Endometrial microvascular endothelial cells (primary cell): ENCODE data around the gene HSF2. TPM values are rescaled to one million over a fixed set of nuclear protein-coding genes. Genes with fewer than 3 reads are reported as not detected.

Source experiments
- in situ Hi-C: cut with HindIII; loops from 2 replicates; pipeline ENCODE4 v1.10.0; 2017; ENCODE audit warnings: low sequenced_read_pairs, low pct_unique_long_range_greater_than_20kb; ENCODE audit errors: inconsistent ontology term
- total RNA-seq: library from RNA; depleted of rRNA; stranded (reverse); fragments of >200 nt; gene quantifications from one replicate; pipeline ENCODE4 v1.2.3, GENCODE V29; 2015; ENCODE audit errors: inconsistent ontology term

Gene HSF2, protein sequence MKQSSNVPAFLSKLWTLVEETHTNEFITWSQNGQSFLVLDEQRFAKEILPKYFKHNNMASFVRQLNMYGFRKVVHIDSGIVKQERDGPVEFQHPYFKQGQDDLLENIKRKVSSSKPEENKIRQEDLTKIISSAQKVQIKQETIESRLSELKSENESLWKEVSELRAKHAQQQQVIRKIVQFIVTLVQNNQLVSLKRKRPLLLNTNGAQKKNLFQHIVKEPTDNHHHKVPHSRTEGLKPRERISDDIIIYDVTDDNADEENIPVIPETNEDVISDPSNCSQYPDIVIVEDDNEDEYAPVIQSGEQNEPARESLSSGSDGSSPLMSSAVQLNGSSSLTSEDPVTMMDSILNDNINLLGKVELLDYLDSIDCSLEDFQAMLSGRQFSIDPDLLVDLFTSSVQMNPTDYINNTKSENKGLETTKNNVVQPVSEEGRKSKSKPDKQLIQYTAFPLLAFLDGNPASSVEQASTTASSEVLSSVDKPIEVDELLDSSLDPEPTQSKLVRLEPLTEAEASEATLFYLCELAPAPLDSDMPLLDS
- 23.6 TPM for total RNA-seq

DNA sequence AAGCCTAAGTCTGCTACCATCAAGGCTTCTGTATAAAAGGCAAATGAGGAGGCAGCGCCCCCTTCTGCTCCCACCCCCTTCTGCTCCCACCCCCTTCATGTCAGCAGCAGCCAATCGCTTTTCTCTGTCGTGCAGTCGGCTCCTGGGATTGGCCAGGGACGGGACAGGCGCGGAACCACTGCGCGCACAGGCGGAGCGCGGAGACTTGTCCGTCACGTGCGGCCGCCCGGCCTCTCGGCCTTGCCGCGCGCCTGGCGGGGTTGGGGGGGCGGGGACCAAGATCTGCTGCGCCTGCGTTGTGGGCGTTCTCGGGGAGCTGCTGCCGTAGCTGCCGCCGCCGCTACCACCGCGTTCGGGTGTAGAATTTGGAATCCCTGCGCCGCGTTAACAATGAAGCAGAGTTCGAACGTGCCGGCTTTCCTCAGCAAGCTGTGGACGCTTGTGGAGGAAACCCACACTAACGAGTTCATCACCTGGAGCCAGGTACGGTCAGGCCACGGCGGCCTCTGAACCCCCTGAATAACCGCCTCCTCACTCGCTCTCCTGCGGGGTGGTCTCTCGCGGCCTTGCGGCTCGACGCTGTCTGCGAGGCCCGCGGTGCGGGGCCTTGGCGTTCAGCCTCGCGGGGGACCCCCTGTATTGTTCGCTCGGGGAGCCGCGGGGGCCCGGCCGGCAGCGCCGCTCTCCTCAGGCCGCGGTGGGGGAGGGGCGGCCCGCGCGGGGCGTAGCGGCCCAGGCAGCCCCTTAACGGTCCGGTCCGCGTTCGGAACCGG is at the start of gene HSF2:
HSF2 (plus strand) TSS at position 305 of the 773 bp plus-strand sequence; CDS start at position 391, 86 bp downstream.
- in situ Hi-C loops: no loop called here

DNA sequence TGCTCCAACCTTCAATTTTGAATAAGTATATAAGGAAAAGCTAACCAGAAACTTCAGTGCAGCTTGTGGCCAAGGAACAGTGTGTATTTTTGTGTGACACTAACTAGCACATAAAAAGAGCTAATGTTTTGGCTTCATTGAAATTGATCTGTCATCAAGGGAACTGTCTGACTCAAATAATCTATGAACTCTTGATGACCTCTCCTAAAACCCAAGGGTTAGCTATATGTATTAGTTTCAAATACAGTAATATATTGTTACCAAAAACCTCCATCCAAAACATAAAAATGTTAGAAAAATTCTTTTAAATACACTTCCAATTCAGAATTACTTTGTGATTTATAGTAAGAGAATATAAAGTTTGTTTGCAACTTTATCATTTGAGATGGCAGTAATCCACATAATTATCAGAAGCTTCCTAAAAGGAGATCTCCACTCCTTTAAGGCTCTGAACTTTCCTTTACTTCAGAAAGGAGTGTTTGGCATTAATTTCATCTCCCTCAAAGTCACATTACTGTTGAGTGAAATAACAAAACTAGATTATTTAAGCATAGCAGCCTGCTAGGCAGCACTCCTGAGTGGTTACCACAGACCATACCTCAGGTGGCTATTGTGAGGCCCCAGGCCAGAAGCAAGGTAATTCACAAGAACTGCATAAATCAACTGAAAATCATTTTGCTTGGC is 46.3 kb upstream of the HSF2 start:
- in situ Hi-C loops: no loop called here

DNA sequence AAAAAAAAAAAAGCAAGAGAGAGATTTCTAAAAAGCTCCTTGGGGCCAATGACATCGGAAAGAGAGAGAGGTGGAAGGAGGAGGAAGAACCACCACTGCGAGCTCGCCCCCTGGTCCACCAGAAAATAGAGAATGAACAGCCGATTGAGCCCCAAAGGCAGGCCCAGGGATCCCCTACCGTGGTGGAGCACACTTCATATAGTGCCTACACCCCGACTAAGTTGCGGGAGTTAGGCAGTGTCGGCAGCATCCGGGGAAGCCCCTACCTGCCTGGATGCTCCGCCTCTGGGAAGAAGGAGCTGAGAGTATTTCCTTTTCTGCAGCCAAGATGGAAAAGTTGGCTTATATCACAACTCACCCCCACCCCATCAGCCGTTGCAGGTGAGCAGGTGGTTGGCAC is 38.6 kb upstream of the HSF2 start:
- in situ Hi-C loops: no loop called here

DNA sequence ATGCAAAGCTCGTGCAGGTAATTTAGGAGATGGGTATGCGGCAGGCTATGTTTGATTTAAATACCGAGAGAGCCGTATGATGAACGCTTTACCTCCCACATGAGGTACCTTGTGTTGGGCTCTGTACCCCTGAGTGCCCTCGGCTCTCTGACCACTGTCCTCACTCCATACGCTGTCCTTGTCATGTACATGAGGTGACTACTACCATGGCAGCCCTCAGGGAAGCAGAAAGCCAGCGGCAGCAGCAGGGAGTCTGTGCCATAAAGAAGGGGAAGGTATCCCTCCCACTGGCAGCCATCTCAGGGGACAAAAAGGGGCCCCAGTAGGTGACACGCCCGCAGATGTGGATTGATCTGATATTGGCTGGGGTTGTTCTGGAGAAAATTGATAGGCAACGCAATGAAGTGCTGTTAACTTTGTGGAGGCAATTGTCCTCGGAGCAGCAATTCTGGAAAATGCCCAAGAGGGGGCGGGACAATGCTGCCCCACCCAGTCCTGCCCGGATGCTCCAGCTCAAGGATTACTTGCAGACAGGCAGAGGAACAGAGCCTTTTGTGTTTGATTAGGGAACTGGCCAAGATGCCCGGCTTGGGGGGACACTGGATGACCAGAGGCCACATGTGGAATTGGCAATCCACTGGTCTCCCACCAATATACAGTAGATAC is 38.0 kb upstream of the HSF2 start:
- in situ Hi-C loops: no loop called here

DNA sequence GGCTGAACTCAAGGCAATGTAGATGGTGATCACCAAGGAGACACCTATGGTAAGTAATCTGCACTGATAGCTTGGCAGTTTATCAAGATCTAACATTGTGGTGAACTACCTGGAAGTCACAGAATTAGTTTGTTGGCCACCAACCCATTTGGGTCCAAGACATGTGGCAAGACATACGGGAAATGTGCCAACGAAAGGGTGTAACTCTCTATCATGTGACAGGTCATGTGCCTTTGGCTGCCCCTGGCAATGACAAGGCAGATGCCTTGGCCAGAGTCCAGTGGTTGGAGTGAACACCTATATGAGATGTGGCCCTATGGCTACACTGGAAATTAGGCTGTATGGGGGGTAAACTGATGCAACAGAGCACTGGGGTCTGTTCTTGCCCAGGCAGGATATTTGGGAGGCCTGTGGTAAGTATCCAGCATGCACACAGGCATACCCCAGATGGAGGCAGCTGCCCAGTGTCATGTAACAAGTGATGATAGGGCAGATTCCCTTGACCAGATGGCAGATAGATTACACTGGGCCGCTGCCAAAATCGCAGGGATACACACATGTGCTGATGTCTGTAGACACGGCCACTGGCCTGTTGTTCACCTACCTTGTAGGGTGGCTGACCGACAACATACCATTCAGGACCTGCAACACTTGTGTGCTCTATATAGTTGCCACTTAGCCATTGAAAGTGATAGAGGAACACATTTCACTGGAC is 35.5 kb upstream of the HSF2 start:
- in situ Hi-C loops: no loop called here

DNA sequence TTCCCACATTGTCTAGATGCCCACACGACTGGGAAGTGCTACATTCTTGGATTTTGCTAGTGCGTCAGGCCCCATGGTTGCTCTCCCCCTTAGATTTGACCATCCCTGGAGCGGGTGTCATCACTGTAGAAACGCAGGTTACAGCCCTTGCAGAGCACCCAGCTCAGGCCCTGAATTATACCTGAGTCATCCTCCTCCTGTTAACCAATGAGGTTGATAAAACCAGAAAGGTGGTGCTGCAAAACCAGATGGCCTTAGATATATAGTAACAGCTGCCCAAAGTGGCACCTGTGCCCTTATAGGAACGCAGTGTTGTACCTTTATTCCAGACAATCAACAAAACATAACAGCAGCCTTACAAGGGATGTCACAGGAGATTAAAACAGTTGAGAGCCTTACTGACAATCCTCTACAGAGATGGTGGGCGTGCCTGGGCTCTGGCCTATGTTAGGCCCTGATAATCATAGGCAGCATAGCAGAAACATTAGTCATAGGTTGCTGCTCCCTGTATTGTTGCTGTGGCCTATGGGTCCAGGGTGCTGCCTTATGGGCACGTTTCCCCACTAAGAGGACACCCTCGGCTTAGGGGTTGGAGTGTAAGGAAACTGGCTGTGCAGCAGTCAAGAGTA is 33.6 kb upstream of the HSF2 start:
- in situ Hi-C loops: no loop called here

DNA sequence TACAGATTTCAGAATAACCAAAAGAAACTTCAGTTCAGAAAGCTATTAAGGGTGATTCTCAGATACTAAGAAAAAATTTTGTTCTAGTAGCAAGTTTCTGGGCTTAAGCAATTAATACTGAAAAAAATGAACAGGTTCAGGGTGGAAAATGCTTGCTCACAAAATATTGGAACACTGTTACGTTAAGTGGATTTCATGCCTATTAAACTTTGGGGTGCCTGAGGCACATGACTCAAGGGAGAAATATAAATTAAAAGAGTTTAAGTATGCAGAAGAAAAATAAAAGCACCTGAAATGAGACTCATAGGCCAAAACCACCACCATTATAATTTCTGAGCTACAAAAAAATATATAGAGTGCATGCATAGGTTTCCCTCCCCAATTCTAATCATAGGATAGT is 32.3 kb upstream of the HSF2 start:
- in situ Hi-C loops: no loop called here

DNA sequence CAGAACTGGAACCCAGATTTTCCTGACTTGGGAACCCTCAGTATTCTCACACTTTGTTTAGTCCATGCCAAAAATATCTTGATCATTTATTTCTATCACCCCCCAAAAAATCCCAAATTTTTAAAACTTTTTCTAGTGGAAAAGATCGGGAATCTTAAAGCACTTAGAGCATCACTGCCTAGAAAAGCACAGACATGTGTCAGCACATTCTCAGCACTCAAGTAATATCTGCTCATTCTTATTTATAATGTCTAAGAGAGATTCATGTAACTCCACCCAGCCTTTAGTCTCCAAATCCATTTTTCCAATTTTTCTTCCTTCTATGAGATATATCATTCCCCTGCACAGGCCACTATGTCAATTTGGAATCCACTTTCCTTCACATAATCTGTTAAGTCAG is 29.9 kb upstream of the HSF2 start:
- in situ Hi-C loops: no loop called here

DNA sequence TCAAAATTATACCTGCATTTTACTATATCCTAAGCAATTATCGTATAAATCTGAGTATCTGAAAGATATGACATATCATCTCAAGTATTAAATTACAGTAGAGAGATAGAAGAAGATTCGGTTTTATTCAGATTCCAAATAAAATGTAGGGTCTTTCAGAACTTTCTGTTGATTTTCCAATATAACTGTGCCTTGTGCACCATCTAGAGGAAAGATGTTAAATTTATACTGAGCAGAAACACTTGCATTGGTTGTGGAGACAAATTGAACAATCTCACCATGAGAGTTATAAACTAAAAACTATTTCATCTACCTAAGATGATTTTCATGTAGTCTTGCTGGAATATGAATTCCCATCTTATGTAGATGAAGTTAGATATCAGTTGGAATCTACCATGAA is 26.8 kb upstream of the HSF2 start:
- in situ Hi-C loops: no loop called here

DNA sequence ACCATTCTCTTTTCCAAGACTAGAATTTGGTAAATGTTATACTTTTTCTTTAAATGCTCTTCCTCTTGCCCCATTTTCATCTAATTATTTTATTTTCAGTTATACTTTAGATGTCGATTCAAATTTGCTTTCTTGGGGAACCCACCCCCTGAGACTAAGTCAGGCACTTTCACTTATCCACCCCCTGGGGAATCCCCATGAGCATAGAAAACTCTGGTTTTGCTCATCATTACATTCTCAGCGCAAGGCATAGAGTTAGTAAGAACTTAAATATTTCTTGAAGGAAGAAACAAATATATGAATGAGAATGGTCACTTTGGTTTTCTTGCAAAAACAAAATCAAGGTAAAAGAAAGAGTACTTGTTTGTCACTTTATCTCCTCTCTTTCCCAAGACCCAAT is 25.1 kb upstream of the HSF2 start:
- in situ Hi-C loops: no loop called here

DNA sequence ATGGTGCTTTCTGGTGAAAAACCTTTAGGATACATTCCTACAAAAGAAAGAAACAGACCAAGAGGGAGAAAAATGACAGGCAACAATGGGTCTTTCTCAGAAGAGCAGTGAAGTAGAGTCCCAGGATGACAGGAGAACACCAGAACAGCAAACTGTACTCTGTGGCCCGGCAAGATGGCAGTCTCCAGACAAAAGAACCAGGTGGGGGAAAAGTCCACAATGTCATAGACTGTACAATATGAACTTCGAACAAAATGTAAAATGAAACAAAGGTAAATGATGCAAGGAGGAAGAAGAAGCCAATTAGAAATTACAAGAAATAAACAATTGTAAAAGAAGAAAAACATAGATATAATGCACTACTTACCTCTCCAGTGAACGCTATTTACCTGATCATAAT is 23.2 kb upstream of the HSF2 start:
- in situ Hi-C loops: no loop called here

DNA sequence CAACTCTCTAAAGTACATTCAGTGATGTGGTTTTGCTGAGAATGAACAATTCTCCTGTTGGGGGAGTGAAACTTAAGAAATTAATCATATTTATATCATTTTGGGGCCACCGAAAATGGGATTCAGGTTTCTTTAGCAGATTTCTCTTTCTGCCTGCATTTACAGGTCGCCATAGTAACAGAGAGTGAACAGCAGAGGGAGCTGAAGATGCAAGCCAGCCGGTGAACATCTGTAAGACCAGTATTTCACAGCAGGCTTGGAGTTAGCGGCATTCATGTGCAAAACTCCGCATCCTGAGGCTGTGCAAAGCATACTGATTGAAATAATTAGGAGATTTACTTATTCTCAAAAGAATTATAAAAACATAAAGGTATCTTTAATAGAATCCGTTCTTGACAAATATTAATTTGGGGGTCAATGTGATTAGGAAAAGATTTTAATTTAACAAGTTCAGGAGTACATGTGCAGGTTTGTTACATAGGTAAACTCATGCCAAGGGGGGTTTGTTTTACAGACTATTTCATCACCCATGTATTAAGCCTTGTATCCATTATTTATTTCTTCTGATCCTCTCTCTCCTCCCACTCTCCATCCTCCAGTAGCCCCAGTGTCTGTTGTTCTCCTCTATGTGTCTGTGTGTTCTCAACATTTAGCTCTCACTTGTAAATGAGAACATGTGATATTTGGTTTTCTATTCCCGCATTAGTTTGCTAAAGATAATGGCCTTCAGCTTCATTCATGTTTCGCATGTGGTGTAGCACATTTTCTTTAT is 17.8 kb upstream of the HSF2 start:
- in situ Hi-C loops: no loop called here

DNA sequence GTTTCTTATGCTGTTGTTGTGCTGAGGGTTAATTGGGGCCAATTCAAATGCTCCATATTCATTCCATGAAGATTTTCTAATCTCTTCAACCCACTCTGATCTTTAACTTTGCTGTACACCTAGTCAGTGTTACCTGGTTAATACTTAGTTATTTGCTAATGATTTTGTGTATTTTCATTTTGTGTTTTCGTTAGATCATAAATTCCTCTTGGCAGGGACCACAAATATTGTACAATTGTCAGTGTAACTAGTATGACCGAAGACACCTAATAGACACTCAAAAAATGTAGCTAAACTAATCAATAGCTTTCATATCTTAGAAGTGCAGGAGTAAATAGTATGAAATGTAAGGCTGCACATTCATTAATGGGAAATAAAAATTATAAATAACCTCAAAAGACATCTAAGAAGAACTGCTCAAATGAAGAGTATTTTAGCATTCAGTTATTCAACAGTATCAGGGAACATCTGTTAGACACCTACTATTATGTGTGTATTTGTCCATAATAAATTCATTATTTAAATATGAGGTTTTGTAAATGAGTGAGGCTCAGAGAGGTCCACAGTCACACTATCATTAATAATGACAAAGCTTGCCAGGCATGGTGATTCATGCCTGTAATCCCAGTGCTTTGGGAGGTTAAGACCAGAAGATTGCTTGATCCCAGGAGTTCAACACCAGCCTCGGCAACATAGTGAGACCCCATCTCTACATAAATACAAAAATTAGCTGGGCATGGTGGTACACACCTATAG is 13.4 kb upstream of the HSF2 start:
- in situ Hi-C loops: no loop called here

DNA sequence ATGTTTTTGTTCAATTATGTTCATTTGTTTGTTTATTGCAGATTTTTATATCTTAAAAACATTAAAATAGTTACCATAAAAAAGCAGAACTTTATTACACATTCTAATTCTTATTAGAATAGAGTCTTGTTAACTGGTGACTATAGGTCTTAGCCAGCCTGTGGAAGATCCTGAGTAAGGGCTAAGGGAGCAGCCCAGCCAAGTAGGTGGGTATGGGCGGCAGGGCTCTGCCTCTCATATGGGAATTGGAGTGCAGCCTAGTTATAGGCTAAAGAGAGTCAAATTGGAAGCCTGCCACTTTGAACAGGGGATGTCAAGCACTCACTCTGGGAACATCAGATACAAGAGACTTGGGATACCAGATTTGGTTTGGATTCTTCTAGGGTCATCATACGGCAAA is 10.5 kb upstream of the HSF2 start:
- in situ Hi-C loops: no loop called here

DNA sequence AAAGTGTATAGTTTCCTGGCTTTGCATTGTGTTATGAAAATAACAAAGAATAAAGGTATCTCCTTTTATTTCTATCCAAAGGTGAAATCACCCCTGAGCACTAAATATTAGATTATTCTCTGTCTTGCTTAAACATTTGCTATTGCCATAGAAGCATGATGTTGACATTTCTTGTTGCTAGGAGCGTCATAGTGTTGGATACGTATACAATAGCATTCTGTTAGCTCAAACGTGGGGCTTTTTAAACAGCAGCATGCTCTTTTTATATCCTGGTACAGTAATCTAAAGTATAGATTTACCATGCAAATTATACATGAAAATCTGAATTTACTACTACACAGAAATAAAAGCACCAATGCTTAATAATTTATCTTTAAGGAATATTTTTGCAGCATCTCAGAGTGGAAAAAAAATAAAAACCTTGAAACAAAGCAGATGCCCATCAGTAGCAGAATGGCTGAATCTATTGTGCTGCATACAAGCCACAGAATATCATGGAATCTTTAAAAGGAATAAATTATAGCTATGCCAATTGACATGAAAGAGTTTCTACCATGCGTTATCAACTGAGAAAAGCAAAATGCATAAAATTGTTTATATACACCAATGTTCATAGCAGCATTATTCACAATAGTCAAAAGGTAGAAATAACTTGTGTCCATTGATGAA is 9.6 kb upstream of the HSF2 start:
- in situ Hi-C loops: no loop called here
